Activated CD4-positive, alpha-beta memory T cell treated with anti-CD3 and anti-CD28 coated beads, Interleukin-2, amount 10 ng/mL, durations not matched to agents 7 days and 5 days (primary cell): ENCODE data around the gene UTP3. TPM values are rescaled to one million over a fixed set of nuclear protein-coding genes. Genes with fewer than 3 reads are reported as not detected.
A peak's percentile ranks its signal among the peaks of the same experiment; 100 is the strongest.
"Not testable (repeated sequence)": the region's sequence is repeated elsewhere in the genome, so short reads cannot be mapped to it uniquely, and the experiment has no call there.

Experiments used
- CTCF ChIA-PET: fragments of 350-600 bp; sonication (Branson Sonifier 250); formaldehyde crosslinking; loops from one replicate; lab custom pipeline; 2021; ENCODE audit warnings: antibody characterized with exemption, inconsistent platforms; lab: Charles Lee
- POLR2A ChIA-PET: fragments of 350-600 bp; sonication (Branson Sonifier 250); formaldehyde crosslinking; loops from one replicate; lab custom pipeline; 2021; ENCODE audit warnings: antibody characterized with exemption; lab: Charles Lee
- DNase-seq: peaks from one replicate; pipeline ENCODE4 v3.0.0-alpha.2; 2020
- H3K27ac Mint-ChIP-seq: one replicate; pipeline ENCODE4 v1.8.0; 2021; ENCODE audit warnings: mild to moderate bottlenecking, mixed read lengths
- H3K27me3 Mint-ChIP-seq: one replicate; pipeline ENCODE4 v1.8.0; 2021; ENCODE audit warnings: mixed read lengths
- H3K36me3 Mint-ChIP-seq: one replicate; pipeline ENCODE4 v1.8.0; 2021; ENCODE audit warnings: low read depth, mixed read lengths
- H3K4me1 Mint-ChIP-seq: one replicate; pipeline ENCODE4 v1.8.0; 2021; ENCODE audit warnings: mixed read lengths
- H3K4me3 Mint-ChIP-seq: one replicate; pipeline ENCODE4 v1.8.0; 2021; ENCODE audit warnings: mild to moderate bottlenecking, mixed read lengths
- H3K9me3 Mint-ChIP-seq: one replicate; pipeline ENCODE4 v1.8.0; 2021; ENCODE audit warnings: mixed read lengths
- total RNA-seq, 2 experiments: library from RNA; stranded (reverse); gene quantifications; one replicate each; pipeline ENCODE4 v1.2.3, GENCODE V29; 2021

The UTP3 gene
- total RNA-seq, 2 experiments from 2014 or later = 28.7 to 28.9 TPM

- H3K27me3 Mint-ChIP-seq, H3K4me3 Mint-ChIP-seq, H3K9me3 Mint-ChIP-seq, H3K27ac Mint-ChIP-seq, POLR2A ChIA-PET, DNase-seq: not testable (repeated sequence)
- Mint-ChIP-seq H3K4me1 (peaks cover 19% of the 10 kb centered on the region), H3K36me3 (peaks cover 20% of the 10 kb centered on the region)
- CTCF ChIA-PET = interaction anchor here (0.9 to 1.6 kb wide), 2 partner anchors 40 to 41 kb away, joined by 4 to 5 read pairs; no protein-coding TSS in a partner anchor
Measured at GRCh38 chr4:70694633-70695032, 6.3 kb downstream of the UTP3 start.

GRCh38 chr4:70698435-70698834, 10.1 kb downstream of the UTP3 start:
- POLR2A ChIA-PET, H3K36me3 Mint-ChIP-seq, H3K27me3 Mint-ChIP-seq, H3K27ac Mint-ChIP-seq, H3K9me3 Mint-ChIP-seq, H3K4me1 Mint-ChIP-seq, DNase-seq, CTCF ChIA-PET, H3K4me3 Mint-ChIP-seq: not testable (repeated sequence)

GRCh38 chr4:70700712-70701111, 12.4 kb downstream of the UTP3 start:
- Mint-ChIP-seq H3K4me3 (no peak overlapping the region), H3K36me3 (no peaks in the 10 kb centered on the region), H3K27ac (no peak overlapping the region), H3K27me3 (no peaks in the 10 kb centered on the region), H3K9me3 (no peaks in the 10 kb centered on the region), H3K4me1 (peaks cover 12% of the 10 kb centered on the region)
- ChIA-PET POLR2A (interaction anchor here (1.1 to 1.2 kb wide), 2 partner anchors 11 to 13 kb away, joined by 3 to 4 read pairs; no protein-coding TSS in a partner anchor), CTCF (interaction anchor here (4.8 kb wide), 1 partner anchor 11 kb away, joined by 35 read pairs; the partner anchor contains the start of gene UTP3)
- DNase-seq = no peak

- H3K4me1 Mint-ChIP-seq = peaks cover 18% of the 10 kb centered on the region
- no peaks in the 10 kb centered on the region for H3K36me3 Mint-ChIP-seq
- no peaks in the 10 kb centered on the region for H3K9me3 Mint-ChIP-seq
- POLR2A ChIA-PET = interaction anchor here (1.1 to 1.2 kb wide), 2 partner anchors 12 to 14 kb away, joined by 3 to 4 read pairs; no protein-coding TSS in a partner anchor
- no peaks in the 10 kb centered on the region for H3K27me3 Mint-ChIP-seq
- no peak overlapping the region for H3K27ac Mint-ChIP-seq
- H3K4me3 Mint-ChIP-seq = no peak overlapping the region
- no peak for DNase-seq
- CTCF ChIA-PET = interaction anchor here (4.8 kb wide), 1 partner anchor 12 kb away, joined by 35 read pairs; the partner anchor contains the start of gene UTP3
Measured at GRCh38 chr4:70701271-70701670, 12.9 kb downstream of the UTP3 start.

- POLR2A ChIA-PET = interaction anchor here (0.9 to 4.5 kb wide), 2 partner anchors 14 to 136 kb away, joined by 4 to 33 read pairs; partner anchors contain the start of genes GRSF1 and UTP3
Measured at GRCh38 chr4:70702592-70702991, 14.3 kb downstream of the UTP3 start.

GRCh38 chr4:70703619-70704214, 15.4 kb downstream of the UTP3 start:
- no peaks in the 10 kb centered on the region for H3K9me3 Mint-ChIP-seq
- CTCF ChIA-PET = interaction anchor here (0.7 to 4.8 kb wide), 6 partner anchors 10 to 306 kb away, joined by 3 to 35 read pairs (median 7); partner anchors contain the start of gene UTP3
- DNase-seq = no peak
- H3K4me3 Mint-ChIP-seq = peak overlapping the region; percentile 80
- peak overlapping the region; percentile 31 for H3K27ac Mint-ChIP-seq
- no peaks in the 10 kb centered on the region for H3K36me3 Mint-ChIP-seq
- H3K4me1 Mint-ChIP-seq = peaks cover 22% of the 10 kb centered on the region
- no peaks in the 10 kb centered on the region for H3K27me3 Mint-ChIP-seq
- POLR2A ChIA-PET = interaction anchor here (0.9 to 4.5 kb wide), 8 partner anchors 14 to 198 kb away, joined by 3 to 40 read pairs (median 4); partner anchors contain the start of genes GRSF1, MOB1B and UTP3

More at GRCh38 chr4:70702592-70702991, 14.3 kb downstream of the UTP3 start:
- not testable (repeated sequence) for H3K27ac Mint-ChIP-seq, H3K27me3 Mint-ChIP-seq, H3K36me3 Mint-ChIP-seq, H3K4me3 Mint-ChIP-seq, DNase-seq, H3K9me3 Mint-ChIP-seq
- CTCF ChIA-PET = interaction anchor here (4.8 kb wide), 1 partner anchor 13 kb away, joined by 35 read pairs; the partner anchor contains the start of gene UTP3
- peaks cover 22% of the 10 kb centered on the region for H3K4me1 Mint-ChIP-seq

- no peaks in the 10 kb centered on the region for H3K27me3 Mint-ChIP-seq
- H3K27ac Mint-ChIP-seq = peak overlapping the region; percentile 31
- H3K9me3 Mint-ChIP-seq = no peaks in the 10 kb centered on the region
- H3K4me3 Mint-ChIP-seq = peak overlapping the region; percentile 80
- CTCF ChIA-PET = interaction anchor here (0.7 to 4.8 kb wide), 7 partner anchors 11 to 305 kb away, joined by 3 to 35 read pairs (median 7); partner anchors contain the start of gene UTP3
- POLR2A ChIA-PET = interaction anchor here (0.9 to 4.5 kb wide), 7 partner anchors 14 to 198 kb away, joined by 3 to 40 read pairs (median 4); partner anchors contain the start of genes GRSF1, MOB1B and UTP3
- no peaks in the 10 kb centered on the region for H3K36me3 Mint-ChIP-seq
- peak; percentile 59 for DNase-seq
- peaks cover 22% of the 10 kb centered on the region for H3K4me1 Mint-ChIP-seq
Measured at GRCh38 chr4:70704215-70704930, 16.0 kb downstream of the UTP3 start.

GRCh38 chr4:70704931-70705182, 16.5 kb downstream of the UTP3 start:
- Mint-ChIP-seq H3K36me3 (no peaks in the 10 kb centered on the region), H3K27me3 (no peaks in the 10 kb centered on the region), H3K4me3 (peak overlapping the region; percentile 78), H3K4me1 (peaks cover 22% of the 10 kb centered on the region), H3K9me3 (no peaks in the 10 kb centered on the region), H3K27ac (no peak overlapping the region)
- ChIA-PET CTCF (interaction anchor here (1.0 to 4.8 kb wide), 7 partner anchors 15 to 305 kb away, joined by 3 to 35 read pairs (median 7); partner anchors contain the start of gene UTP3), POLR2A (interaction anchor here (1.3 to 4.5 kb wide), 5 partner anchors 15 to 133 kb away, joined by 3 to 40 read pairs (median 33); partner anchors contain the start of genes GRSF1 and UTP3)
- DNase-seq = no peak

GRCh38 chr4:70705183-70706043, 17.1 kb downstream of the UTP3 start:
- H3K4me3 Mint-ChIP-seq = peak overlapping the region; percentile 78
- POLR2A ChIA-PET = interaction anchor here (0.7 to 4.5 kb wide), 8 partner anchors 16 to 289 kb away, joined by 3 to 40 read pairs (median 7); partner anchors contain the start of genes DCK, GRSF1, RUFY3 and UTP3
- peak; percentile 69 for DNase-seq
- no peaks in the 10 kb centered on the region for H3K27me3 Mint-ChIP-seq
- no peaks in the 10 kb centered on the region for H3K36me3 Mint-ChIP-seq
- peak overlapping the region; percentile 21 for H3K27ac Mint-ChIP-seq
- CTCF ChIA-PET = interaction anchor here (1.0 to 4.8 kb wide), 9 partner anchors 16 to 304 kb away, joined by 3 to 35 read pairs (median 5); partner anchors contain the start of gene UTP3
- peaks cover 22% of the 10 kb centered on the region for H3K4me1 Mint-ChIP-seq
- no peaks in the 10 kb centered on the region for H3K9me3 Mint-ChIP-seq

- Mint-ChIP-seq H3K36me3 (no peaks in the 10 kb centered on the region), H3K9me3 (no peaks in the 10 kb centered on the region), H3K27me3 (no peaks in the 10 kb centered on the region), H3K4me3 (peak overlapping the region; percentile 78), H3K4me1 (peaks cover 22% of the 10 kb centered on the region), H3K27ac (peak overlapping the region; percentile 21)
- no peak for DNase-seq
- ChIA-PET CTCF (interaction anchor here (1.0 to 4.4 kb wide), 5 partner anchors 19 to 132 kb away, joined by 3 to 34 read pairs (median 4); no protein-coding TSS in a partner anchor), POLR2A (interaction anchor here (0.8 to 4.5 kb wide), 6 partner anchors 16 to 288 kb away, joined by 3 to 40 read pairs (median 22); partner anchors contain the start of genes DCK, GRSF1 and UTP3)
Measured at GRCh38 chr4:70706044-70706461, 17.7 kb downstream of the UTP3 start.

GRCh38 chr4:70706516-70706915, 18.2 kb downstream of the UTP3 start:
- Mint-ChIP-seq H3K9me3 (no peaks in the 10 kb centered on the region), H3K36me3 (no peaks in the 10 kb centered on the region), H3K4me1 (peaks cover 22% of the 10 kb centered on the region), H3K27ac (no peak overlapping the region), H3K4me3 (peak overlapping the region; percentile 78), H3K27me3 (no peaks in the 10 kb centered on the region)
- ChIA-PET POLR2A (interaction anchor here (0.8 to 4.5 kb wide), 6 partner anchors 16 to 288 kb away, joined by 3 to 40 read pairs (median 22); partner anchors contain the start of genes DCK, GRSF1 and UTP3), CTCF (interaction anchor here (1.0 to 4.4 kb wide), 5 partner anchors 19 to 132 kb away, joined by 3 to 34 read pairs (median 4); no protein-coding TSS in a partner anchor)
- DNase-seq = no peak
